A549 treated with RU486 at 1 μM for 4 hours (cell line): ENCODE measurements around the gene CDC42. TPM values are rescaled to one million over a fixed set of nuclear protein-coding genes. Genes with fewer than 3 reads are reported as not detected.

Experiments
- total RNA-seq: library from RNA; stranded (reverse); fragments of 200-300 nt; extraction: Qiagen RNA extraction; gene quantifications from 5 replicates; pipeline ENCODE4 v1.2.3, GENCODE V29; 2022; ENCODE audit warnings: low read depth

CDC42 gene
- 122 to 215 TPM (median 153 TPM) in 5 replicates for total RNA-seq

DNA sequence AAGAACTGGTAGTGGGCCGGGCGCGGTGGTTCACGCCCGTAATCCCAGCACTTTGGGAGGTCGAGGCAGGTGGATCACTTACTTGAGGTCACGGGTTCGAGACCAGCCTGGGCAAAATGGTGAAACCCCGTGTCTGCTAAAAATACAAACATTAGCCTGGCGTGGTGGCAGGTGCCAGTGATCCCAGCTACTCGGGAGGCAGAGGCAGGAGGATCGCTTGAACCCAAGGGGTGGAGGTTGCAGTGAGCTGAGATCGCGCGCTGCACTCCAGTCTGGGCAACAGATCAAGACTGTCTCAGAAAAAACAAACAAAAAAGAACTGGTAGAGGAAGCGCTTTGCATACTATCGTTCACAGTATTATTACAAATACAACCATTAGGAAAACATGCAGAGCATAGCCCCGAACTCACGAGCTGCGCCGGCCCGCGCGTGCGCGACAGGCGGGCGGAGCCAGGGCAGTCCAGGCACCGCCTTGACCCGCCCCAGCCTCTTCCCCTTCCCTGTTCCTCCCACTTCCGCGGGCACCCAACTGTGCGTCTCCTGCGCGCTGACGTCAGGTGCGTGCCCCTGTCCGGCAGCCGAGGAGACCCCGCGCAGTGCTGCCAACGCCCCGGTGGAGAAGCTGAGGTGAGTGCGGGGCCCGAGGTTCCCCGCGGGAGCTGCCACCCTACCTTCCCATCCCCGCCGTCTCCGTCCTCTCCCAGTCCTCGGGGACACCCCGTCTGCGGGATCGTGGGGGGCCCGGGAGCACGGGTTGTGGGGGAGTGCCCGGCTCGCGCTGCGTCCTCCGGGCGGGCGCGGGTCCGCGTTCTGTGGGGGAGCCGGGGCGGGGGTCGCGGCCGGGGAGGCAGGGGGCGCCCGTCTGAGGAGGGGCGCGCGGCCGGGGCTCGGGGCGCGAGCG is at the start of gene CDC42:
CDC42 (plus strand) TSS at position 595 of the 902 bp plus-strand sequence. CDS start 25,770 bp downstream, outside the sequence.

Other genes with a start within 250 kb of the CDC42 start
- 0.05 to 0.10 TPM in 2 of 5 replicates, not detected in the others for gene LDLRAD2, start 240.4 kb upstream of the CDC42 start, total RNA-seq
- gene HSPG2, start 115.4 kb upstream of the CDC42 start, total RNA-seq = 40.7 to 63.0 TPM (median 51.5 TPM) in 5 replicates
- gene CELA3B, start 75.7 kb upstream of the CDC42 start, total RNA-seq = not detected in 5 replicates
- gene CELA3A, start 51.1 kb upstream of the CDC42 start, total RNA-seq = not detected in 5 replicates
- gene WNT4, start 90.4 kb downstream of the CDC42 start, total RNA-seq = 0.18 to 0.67 TPM (median 0.42 TPM) in 5 replicates